ENCODE measurements around the gene GPR61. TPM values are rescaled to one million over a fixed set of nuclear protein-coding genes. Genes with fewer than 3 reads are reported as not detected.

The GPR61 gene
- total and polyA plus RNA-seq, 9 of the 15 experiments (the other 6 are each of a cell fraction or from before 2014, with no cell fraction given): 0.04 to 1.1 (median 0.25) TPM; not detected in 4

DNA sequence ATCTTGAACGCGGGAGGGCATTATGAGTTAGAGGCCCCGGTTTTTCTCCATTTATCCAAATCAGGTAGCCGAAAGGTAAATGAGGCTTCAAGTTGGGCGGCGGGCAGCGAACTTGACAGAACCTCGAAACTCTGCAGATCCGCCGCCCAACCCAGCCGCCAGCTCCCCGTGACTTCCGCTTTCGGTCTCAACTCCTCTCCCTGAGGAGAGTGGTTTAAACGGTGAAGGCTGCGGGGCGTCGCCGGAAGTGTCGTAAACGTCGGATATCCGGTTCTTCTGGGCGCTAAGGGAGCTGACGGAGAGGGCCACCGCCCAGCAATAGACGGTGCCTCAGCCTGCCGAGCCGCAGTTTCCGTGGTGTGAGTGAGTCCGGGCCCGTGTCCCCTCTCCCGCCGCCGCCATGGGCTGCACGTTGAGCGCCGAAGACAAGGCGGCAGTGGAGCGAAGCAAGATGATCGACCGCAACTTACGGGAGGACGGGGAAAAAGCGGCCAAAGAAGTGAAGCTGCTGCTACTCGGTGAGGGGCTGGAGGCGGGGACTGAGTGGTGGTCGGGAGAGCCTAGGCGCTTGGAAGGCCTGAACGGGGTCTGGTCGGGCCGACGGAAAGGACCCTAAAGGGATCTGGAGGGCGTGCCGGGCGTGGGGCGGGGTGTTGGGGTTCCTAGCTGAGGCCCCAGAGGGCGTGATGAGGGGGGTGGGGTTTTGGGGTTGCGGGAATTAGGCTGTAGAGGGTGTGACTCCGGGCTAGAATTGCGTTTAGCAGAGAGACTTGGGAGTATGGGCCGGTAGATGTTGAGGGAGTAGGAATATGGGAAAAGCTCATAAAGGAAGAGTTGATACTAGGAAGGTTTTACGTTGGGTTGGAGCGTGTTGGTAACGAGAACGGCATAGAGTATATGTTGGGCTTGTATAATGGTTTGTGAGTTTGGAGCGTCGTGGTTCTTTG lies 8.9 kb downstream of the GPR61 start, which contains the start of gene GNAI3 (continued):
- TF ChIP-seq, protein P1, sequence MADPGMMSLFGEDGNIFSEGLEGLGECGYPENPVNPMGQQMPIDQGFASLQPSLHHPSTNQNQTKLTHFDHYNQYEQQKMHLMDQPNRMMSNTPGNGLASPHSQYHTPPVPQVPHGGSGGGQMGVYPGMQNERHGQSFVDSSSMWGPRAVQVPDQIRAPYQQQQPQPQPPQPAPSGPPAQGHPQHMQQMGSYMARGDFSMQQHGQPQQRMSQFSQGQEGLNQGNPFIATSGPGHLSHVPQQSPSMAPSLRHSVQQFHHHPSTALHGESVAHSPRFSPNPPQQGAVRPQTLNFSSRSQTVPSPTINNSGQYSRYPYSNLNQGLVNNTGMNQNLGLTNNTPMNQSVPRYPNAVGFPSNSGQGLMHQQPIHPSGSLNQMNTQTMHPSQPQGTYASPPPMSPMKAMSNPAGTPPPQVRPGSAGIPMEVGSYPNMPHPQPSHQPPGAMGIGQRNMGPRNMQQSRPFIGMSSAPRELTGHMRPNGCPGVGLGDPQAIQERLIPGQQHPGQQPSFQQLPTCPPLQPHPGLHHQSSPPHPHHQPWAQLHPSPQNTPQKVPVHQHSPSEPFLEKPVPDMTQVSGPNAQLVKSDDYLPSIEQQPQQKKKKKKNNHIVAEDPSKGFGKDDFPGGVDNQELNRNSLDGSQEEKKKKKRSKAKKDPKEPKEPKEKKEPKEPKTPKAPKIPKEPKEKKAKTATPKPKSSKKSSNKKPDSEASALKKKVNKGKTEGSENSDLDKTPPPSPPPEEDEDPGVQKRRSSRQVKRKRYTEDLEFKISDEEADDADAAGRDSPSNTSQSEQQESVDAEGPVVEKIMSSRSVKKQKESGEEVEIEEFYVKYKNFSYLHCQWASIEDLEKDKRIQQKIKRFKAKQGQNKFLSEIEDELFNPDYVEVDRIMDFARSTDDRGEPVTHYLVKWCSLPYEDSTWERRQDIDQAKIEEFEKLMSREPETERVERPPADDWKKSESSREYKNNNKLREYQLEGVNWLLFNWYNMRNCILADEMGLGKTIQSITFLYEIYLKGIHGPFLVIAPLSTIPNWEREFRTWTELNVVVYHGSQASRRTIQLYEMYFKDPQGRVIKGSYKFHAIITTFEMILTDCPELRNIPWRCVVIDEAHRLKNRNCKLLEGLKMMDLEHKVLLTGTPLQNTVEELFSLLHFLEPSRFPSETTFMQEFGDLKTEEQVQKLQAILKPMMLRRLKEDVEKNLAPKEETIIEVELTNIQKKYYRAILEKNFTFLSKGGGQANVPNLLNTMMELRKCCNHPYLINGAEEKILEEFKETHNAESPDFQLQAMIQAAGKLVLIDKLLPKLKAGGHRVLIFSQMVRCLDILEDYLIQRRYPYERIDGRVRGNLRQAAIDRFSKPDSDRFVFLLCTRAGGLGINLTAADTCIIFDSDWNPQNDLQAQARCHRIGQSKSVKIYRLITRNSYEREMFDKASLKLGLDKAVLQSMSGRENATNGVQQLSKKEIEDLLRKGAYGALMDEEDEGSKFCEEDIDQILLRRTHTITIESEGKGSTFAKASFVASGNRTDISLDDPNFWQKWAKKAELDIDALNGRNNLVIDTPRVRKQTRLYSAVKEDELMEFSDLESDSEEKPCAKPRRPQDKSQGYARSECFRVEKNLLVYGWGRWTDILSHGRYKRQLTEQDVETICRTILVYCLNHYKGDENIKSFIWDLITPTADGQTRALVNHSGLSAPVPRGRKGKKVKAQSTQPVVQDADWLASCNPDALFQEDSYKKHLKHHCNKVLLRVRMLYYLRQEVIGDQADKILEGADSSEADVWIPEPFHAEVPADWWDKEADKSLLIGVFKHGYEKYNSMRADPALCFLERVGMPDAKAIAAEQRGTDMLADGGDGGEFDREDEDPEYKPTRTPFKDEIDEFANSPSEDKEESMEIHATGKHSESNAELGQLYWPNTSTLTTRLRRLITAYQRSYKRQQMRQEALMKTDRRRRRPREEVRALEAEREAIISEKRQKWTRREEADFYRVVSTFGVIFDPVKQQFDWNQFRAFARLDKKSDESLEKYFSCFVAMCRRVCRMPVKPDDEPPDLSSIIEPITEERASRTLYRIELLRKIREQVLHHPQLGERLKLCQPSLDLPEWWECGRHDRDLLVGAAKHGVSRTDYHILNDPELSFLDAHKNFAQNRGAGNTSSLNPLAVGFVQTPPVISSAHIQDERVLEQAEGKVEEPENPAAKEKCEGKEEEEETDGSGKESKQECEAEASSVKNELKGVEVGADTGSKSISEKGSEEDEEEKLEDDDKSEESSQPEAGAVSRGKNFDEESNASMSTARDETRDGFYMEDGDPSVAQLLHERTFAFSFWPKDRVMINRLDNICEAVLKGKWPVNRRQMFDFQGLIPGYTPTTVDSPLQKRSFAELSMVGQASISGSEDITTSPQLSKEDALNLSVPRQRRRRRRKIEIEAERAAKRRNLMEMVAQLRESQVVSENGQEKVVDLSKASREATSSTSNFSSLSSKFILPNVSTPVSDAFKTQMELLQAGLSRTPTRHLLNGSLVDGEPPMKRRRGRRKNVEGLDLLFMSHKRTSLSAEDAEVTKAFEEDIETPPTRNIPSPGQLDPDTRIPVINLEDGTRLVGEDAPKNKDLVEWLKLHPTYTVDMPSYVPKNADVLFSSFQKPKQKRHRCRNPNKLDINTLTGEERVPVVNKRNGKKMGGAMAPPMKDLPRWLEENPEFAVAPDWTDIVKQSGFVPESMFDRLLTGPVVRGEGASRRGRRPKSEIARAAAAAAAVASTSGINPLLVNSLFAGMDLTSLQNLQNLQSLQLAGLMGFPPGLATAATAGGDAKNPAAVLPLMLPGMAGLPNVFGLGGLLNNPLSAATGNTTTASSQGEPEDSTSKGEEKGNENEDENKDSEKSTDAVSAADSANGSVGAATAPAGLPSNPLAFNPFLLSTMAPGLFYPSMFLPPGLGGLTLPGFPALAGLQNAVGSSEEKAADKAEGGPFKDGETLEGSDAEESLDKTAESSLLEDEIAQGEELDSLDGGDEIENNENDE (IDR thresholded peaks at IDR 0.05; ENCODE audit: low read depth, low read length): no peak
- TF ChIP-seq CCNT2 (IDR thresholded peaks at IDR 0.05; ENCODE audit: borderline replicate concordance, extremely low read depth, insufficient read length, low read depth, low read length) (peak; percentile 66), ADNP (tag; IDR thresholded peaks at IDR 0.05) (no peak), ARID2 (IDR thresholded peaks at IDR 0.05) (no peak), ATF1 (CRISPR knock-in tag; IDR thresholded peaks at IDR 0.05) (no peak), ATF1 (tag; IDR thresholded peaks at IDR 0.05) (peak; percentile 90), SMARCA5 (IDR thresholded peaks at IDR 0.05) (peak; percentile 58; the same call in 1 of the 2 replicates), SRSF9 (IDR thresholded peaks at IDR 0.05; ENCODE audit: borderline replicate concordance, low read depth, low read length) (no peak), BHLHE40 (IDR thresholded peaks at IDR 0.05; ENCODE audit: low read length) (peak; percentile 60; the same call in 1 of the 2 replicates), ZNF197 (CRISPR knock-in tag; IDR thresholded peaks at IDR 0.05; ENCODE audit: low read depth) (peak; percentile 71; the same call in 1 of the 2 replicates), SETDB1 (IDR thresholded peaks at IDR 0.05; ENCODE audit: low read length) (no peak)
- TF ChIP-seq, protein P2, sequence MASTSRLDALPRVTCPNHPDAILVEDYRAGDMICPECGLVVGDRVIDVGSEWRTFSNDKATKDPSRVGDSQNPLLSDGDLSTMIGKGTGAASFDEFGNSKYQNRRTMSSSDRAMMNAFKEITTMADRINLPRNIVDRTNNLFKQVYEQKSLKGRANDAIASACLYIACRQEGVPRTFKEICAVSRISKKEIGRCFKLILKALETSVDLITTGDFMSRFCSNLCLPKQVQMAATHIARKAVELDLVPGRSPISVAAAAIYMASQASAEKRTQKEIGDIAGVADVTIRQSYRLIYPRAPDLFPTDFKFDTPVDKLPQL (IDR thresholded peaks at IDR 0.05; ENCODE audit: extremely low read depth, insufficient read length): peak; percentile 58
- TF ChIP-seq, protein P3, sequence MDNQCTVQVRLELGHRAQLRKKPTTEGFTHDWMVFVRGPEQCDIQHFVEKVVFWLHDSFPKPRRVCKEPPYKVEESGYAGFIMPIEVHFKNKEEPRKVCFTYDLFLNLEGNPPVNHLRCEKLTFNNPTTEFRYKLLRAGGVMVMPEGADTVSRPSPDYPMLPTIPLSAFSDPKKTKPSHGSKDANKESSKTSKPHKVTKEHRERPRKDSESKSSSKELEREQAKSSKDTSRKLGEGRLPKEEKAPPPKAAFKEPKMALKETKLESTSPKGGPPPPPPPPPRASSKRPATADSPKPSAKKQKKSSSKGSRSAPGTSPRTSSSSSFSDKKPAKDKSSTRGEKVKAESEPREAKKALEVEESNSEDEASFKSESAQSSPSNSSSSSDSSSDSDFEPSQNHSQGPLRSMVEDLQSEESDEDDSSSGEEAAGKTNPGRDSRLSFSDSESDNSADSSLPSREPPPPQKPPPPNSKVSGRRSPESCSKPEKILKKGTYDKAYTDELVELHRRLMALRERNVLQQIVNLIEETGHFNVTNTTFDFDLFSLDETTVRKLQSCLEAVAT (IDR thresholded peaks at IDR 0.05): peak; percentile 9 to 73; a peak in 1 of 4 replicates

Measured in K562 (cell line).